Right atrium auricular region (tissue), 2 donors: ENCODE measurements around the gene ALX1. TPM values are rescaled to one million over a fixed set of nuclear protein-coding genes. Genes with fewer than 3 reads are reported as not detected.

Experiments
- DNase-seq: peaks from one replicate; pipeline ENCODE4 v3.0.0-alpha.2; 2019; ENCODE audit warnings: low spot score
- H3K27ac ChIP-seq, 2 donors: fragments of 200-600 bp; sonication (generic); 1 replicate in 1 of 2; 2 replicates in 1 of 2; pipeline ENCODE4 v1.5.1; 2016 to 2019
- H3K27me3 ChIP-seq, 2 donors: fragments of 200-600 bp; sonication (generic); one replicate each; pipeline versions ENCODE4 v1.5.1 to v1.6.0; 2017 to 2019
- H3K36me3 ChIP-seq: fragments of 200-600 bp; sonication (generic); one replicate; pipeline ENCODE4 v1.5.1; 2016
- H3K4me1 ChIP-seq, 2 donors: fragments of 200-600 bp; sonication (generic); one replicate each; pipeline versions ENCODE4 v1.5.1 to v1.6.0; 2017 to 2019
- H3K4me3 ChIP-seq, 2 donors: fragments of 200-600 bp; sonication (generic); 1 replicate in 1 of 2; 2 replicates in 1 of 2; pipeline ENCODE4 v1.5.1; 2017 to 2019; ENCODE audit warnings: mild to moderate bottlenecking in 1 of 2, moderate library complexity in 1 of 2
- H3K9me3 ChIP-seq, 2 donors: fragments of 200-600 bp; sonication (generic); one replicate each; pipeline ENCODE4 v1.5.1; 2019
- CTCF ChIP-seq, 2 donors: fragments of 200-600 bp; sonication (generic); IDR thresholded peaks; one replicate each; pipeline ENCODE4 v1.5.1; 2019; ENCODE audit warnings: antibody characterized with exemption in 2 of 2
- total RNA-seq, 2 donors: library from RNA; depleted of rRNA; stranded (reverse); fragments of >200 nt; gene quantifications; one replicate each; pipeline ENCODE4 v1.1.0, GENCODE V29; 2016

ALX1 gene
- total RNA-seq = not detected

- peaks cover 0 to 15% of the 10 kb centered on the region in 2 donors for H3K4me1 ChIP-seq
- H3K9me3 ChIP-seq = peaks cover 0 to 11% of the 10 kb centered on the region in 2 donors
- peak within 1 kb of the TSS; percentile 16 to 38 for H3K4me3 ChIP-seq
- H3K27me3 ChIP-seq = peaks cover 10 to 14% of the 10 kb centered on the region in 2 donors
- no peak for DNase-seq
- H3K27ac ChIP-seq = no peak within 1 kb of the TSS
- no peaks in the 10 kb centered on the region for H3K36me3 ChIP-seq
- no peak for TF ChIP-seq CTCF (IDR thresholded peaks at IDR 0.05)
Observed at GRCh38 chr12:85280165-85280983, at the start of gene ALX1. TSS of gene ALX1 (plus strand) at chr12:85280220. CDS start at chr12:85280262, 42 bp downstream.

GRCh38 chr12:85237327-85237726 lies 42.7 kb upstream of the ALX1 start:
- no peak for DNase-seq
- H3K36me3 ChIP-seq = no peaks in the 10 kb centered on the region
- H3K9me3 ChIP-seq = no peaks in the 10 kb centered on the region
- no peak overlapping the region for H3K27ac ChIP-seq
- no peaks in the 10 kb centered on the region for H3K27me3 ChIP-seq
- H3K4me3 ChIP-seq = no peak overlapping the region
- no peak for TF ChIP-seq CTCF (IDR thresholded peaks at IDR 0.05)
- no peaks in the 10 kb centered on the region for H3K4me1 ChIP-seq

GRCh38 chr12:85244561-85244960 lies 35.5 kb upstream of the ALX1 start:
- no peaks in the 10 kb centered on the region for H3K27me3 ChIP-seq
- H3K27ac ChIP-seq = no peak overlapping the region
- TF ChIP-seq CTCF (IDR thresholded peaks at IDR 0.05) = no peak
- H3K36me3 ChIP-seq = no peaks in the 10 kb centered on the region
- no peak for DNase-seq
- no peaks in the 10 kb centered on the region for H3K4me1 ChIP-seq
- H3K4me3 ChIP-seq = no peak overlapping the region
- no peaks in the 10 kb centered on the region for H3K9me3 ChIP-seq

GRCh38 chr12:85253853-85254252 lies 26.2 kb upstream of the ALX1 start:
- TF ChIP-seq CTCF (IDR thresholded peaks at IDR 0.05) = no peak
- Histone ChIP-seq H3K4me1 (no peaks in the 10 kb centered on the region), H3K4me3 (no peak overlapping the region), H3K27ac (no peak overlapping the region), H3K27me3 (no peaks in the 10 kb centered on the region), H3K36me3 (no peaks in the 10 kb centered on the region), H3K9me3 (no peaks in the 10 kb centered on the region)
- DNase-seq = no peak

GRCh38 chr12:85257671-85258070 lies 22.3 kb upstream of the ALX1 start:
- DNase-seq = no peak
- Histone ChIP-seq H3K27me3 (no peaks in the 10 kb centered on the region), H3K27ac (no peak overlapping the region), H3K4me1 (no peaks in the 10 kb centered on the region), H3K4me3 (no peak overlapping the region), H3K36me3 (no peaks in the 10 kb centered on the region), H3K9me3 (no peaks in the 10 kb centered on the region)
- no peak for TF ChIP-seq CTCF (IDR thresholded peaks at IDR 0.05)

- Histone ChIP-seq H3K36me3 (no peaks in the 10 kb centered on the region), H3K27me3 (no peaks in the 10 kb centered on the region), H3K4me1 (no peaks in the 10 kb centered on the region), H3K9me3 (no peaks in the 10 kb centered on the region), H3K27ac (no peak overlapping the region), H3K4me3 (no peak overlapping the region)
- no peak for TF ChIP-seq CTCF (IDR thresholded peaks at IDR 0.05)
- DNase-seq = no peak
Observed at GRCh38 chr12:85260447-85260846, 19.6 kb upstream of the ALX1 start.
